GM19395 (cell line): Measurements from ENCODE around the gene DBH.

Experiments
- ATAC-seq: cut with Tn5 transposase; IDR thresholded peaks from one replicate; pipeline ENCODE4 v1.9.1; 2021; ENCODE audit warnings: mild to moderate bottlenecking, moderate library complexity; ENCODE audit not compliant: unreplicated experiment

Gene DBH

GRCh38 chr9:133641861-133642595, 5.9 kb downstream of the DBH start:
- ATAC-seq: no peak

GRCh38 chr9:133642708-133643361, 6.7 kb downstream of the DBH start:
- ATAC-seq: no peak

DNA sequence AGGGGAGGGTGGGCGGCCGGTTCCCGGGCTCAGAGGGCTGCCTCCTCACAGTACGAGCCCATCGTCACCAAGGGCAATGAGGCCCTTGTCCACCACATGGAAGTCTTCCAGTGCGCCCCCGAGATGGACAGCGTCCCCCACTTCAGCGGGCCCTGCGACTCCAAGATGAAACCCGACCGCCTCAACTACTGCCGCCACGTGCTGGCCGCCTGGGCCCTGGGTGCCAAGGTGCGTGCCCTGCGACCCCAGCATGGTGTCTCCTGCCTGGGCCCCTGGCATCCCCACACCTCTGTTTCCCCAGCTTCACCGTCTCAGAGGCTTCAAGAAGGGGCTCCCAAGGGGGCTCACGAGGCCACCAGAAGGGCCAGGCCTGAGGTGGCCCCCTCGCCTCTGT, 7.2 kb downstream of the DBH start:
- ATAC-seq: no peak

DNA sequence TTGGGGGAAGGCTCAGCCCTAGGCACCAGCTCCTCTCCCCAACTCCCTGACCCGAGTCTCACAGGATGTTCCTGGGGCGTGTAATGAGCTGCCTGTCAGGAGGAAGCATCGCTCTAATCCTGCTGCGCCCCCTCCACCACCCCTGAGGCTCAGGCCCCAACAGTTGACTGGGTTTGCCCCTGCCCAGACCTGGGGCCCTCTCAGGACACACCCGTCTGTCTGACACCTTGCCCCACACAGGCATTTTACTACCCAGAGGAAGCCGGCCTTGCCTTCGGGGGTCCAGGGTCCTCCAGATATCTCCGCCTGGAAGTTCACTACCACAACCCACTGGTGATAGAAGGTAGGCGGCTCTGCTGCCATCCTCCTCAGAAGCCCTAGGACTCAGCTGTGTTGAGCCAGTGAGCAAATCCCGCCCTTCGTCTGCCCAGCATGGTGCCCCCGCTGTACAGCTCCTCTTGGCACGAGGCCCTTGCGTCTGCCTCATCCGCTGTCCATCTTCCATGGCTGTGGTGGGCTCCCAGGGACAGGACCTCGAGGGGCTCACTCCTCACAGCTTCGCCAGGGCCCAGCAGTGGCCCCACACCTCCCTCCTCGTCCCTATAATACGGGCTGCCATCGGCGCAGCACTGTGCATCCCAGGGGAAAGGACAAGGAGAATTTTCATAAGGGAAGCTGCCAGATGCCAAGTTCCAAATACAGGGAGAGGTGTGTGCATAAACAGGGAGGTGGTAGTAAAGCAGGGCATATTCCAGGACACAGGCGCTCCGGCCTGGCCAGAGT, 8.0 kb downstream of the DBH start:
- ATAC-seq: no peak

DNA sequence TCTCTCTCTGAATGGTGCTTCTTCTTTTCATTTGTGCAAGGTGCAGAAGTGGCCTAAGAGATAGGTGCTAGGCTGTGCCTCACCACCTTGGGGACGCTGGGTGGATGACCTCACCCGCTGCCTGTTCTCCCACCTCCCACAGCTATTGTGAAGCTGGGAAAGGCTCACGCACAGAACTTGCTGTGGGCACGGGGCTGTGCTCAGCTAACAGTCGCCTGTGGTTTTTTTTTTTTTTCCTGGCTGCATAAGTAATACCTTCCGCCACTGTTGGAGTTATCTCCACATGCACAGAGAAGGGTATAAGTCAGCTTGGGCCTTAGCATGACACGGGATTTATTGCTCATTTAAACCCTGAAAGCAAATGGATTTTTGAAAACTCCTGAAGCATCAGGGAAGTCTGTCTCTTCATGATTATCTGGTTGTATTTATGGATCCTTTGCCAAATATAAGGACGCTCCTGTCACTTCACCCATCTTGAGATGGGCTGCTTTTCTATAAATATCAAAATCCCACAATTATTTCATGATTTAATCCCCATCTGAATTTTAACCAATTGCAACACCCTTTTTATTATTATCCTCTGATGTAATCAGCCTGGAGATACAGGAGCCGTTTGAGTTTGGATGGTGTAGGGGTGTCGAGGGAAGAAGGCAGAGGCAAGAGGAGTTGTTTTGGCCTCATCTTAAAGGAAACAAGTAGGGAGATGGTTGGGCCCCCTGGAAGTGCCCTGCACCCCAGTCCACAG, 9.0 kb downstream of the DBH start:
- ATAC-seq: no peak

GRCh38 chr9:133647148-133647547, 11.0 kb downstream of the DBH start:
- no peak for ATAC-seq

DNA sequence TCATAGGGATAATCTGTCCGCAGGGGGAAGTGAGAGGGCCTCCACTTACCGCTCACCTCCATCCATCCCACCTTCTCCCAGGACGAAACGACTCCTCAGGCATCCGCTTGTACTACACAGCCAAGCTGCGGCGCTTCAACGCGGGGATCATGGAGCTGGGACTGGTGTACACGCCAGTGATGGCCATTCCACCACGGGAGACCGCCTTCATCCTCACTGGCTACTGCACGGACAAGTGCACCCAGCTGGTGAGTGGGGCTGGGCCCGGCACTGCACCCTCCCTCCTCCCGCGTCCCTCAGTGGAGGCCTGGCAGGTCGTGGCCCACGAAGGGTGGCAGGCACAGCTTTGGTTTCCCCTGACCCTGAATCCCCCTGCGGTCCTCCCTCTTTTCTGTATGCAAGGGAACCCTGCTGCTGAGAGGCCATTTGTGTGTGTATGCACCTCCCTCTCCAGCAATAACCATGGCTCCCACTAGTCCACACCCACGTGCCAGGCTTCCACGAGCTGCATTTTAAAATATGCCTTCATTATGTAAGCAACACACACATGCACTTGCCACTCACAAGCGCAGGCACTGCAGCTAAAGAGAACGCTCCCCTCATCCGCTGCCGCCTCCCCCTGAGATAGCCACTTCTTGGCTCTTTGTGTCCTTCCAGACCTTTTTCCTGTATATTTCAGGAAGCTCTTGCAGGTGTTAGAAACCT, 11.8 kb downstream of the DBH start:
- no peak for ATAC-seq

GRCh38 chr9:133649194-133649593, 13.0 kb downstream of the DBH start:
- no peak for ATAC-seq

GRCh38 chr9:133650026-133650425, 13.9 kb downstream of the DBH start:
- ATAC-seq: no peak

DNA sequence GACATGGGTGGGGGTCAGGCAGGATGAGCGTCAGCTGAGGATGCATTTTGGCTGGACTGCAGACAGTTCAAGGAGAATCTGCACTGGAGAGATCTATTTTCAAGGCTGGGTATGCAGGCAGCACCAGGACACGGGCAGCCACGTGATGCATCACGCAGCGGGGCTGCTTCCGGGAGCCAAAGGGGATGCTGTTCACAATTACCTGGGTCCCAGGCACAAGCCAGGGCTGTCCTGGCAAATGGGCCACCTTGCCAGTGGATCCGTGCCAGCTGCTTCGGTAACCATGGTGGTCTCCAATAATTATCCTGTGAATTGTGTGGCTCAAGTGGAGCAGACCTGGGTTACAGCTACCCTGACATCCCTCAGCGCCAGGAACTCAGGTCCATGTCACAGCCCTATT, 17.5 kb downstream of the DBH start:
- ATAC-seq: no peak

DNA sequence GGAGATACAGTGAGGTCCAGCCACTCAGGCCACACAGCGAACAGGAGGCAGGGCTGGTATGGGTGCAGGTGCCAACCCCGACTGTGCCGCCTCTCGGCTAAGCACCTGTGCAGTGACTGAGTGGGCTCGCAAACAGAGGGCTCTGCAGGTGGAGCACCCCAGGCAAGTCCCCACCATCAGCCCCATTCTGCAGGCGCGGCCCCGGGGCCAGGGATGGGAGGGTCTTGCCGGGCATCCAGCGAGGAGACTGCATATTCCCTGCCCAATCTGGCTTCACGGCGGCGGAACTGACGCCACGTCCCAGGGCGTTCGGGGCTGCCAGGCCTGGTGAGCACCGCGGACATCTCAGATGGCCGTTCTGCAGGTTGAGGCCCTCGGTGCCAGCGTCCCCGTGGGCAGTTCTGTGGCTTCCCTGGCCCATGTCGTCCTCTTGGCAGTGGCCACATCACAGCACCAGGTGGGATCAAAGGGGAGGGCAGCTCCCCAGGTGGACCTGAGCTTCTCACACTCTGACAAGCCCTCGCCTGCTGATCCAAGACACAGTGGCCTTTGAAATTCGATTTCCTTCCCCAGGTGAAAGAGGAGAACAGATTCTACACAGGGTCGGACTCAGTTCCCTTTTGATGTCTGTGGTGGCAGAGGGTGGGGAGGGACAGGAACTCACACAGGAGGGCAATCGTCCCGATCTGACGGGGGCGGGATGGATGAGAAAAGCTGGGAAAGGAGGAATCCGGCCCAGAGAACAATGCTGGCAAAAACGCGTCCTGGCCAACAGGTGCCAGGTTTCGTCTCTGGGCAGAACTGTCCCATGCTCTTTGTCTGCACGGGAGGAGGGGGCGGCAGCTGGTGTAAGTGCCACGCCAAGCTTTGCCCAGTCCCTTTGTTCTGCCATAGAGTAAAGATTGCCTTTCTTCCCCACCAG, 18.8 kb downstream of the DBH start:
- ATAC-seq: no peak

GRCh38 chr9:133655701-133656100, 19.5 kb downstream of the DBH start:
- ATAC-seq: no peak

DNA sequence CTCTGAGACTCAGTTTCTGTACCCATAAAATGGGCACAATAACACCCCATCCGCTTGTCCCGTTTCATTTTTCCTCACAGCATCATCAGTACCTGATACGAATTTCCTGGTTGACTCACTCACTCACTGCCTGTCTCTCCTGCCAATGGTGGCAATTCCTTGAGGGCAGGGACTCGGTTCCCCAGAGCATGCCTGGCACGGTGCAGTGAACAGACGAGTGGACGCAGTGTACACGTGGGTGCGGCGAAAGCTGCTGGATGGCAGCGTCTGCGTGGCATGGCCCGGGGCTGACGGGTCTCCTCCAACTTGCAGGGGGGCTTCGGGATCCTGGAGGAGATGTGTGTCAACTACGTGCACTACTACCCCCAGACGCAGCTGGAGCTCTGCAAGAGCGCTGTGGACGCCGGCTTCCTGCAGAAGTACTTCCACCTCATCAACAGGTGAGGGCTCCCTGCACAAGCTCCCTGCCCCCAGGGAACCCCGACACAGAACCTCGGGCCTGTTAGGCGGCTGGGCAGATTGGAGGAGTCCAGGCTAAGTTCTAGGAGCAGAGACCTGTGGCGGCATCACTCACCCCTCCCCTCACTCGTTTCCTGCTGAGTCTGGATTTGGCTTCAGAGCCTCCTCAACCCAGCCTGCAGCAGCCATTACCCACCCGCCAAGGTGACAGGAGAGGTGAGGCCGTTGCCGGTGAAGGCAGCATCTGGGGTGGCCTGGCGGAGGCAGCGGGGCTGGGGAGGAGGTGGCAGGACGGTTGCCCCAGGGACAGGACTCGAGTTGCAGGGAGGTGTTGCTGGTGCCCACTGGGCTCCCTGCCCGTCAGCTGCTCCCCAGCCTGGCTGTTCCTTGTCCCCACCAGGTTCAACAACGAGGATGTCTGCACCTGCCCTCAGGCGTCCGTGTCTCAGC, 20.3 kb downstream of the DBH start:
- no peak for ATAC-seq

DNA sequence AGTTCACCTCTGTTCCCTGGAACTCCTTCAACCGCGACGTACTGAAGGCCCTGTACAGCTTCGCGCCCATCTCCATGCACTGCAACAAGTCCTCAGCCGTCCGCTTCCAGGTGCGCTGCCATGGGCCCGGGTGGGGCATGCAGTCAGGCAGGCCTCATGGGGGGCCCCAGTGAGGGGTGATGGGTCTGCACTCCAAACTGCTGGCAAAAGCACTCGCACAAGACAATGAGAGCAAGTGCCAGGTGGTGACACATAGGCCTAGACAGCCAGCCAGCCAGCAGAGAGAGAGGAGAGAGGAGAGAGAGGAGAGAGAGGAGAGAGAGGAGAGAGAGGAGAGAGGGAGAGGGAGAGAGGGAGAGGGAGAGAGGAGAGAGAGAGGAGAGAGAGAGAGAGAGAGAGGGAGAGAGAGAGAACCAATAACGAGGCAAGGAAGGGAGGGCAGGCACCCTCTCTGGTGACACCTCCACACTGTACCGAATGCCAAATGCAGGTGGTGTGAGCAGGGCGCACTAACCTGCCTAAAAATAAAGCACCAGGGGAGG, 21.0 kb downstream of the DBH start:
- ATAC-seq: no peak

GRCh38 chr9:133658442-133659431, 22.6 kb downstream of the DBH start:
- no peak for ATAC-seq

DNA sequence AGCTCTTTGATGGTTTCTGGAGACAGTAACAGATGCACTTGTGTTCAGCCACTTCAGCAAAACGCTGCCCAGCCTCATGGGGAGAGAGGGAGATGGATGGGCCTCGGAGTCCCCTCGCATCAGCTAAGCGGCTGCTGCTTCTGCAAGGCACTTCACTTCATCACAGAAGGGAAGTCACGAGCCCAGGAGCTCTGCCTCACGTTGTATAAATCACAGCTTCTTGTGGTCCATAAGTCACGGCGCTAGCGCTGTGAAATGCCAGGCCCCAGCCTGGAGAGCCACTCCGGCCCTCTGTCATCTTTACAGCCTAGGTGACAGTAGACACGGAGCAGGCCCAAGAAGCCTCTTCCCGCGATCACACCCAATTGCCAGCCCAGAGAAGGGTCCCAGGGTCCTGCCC, 23.4 kb downstream of the DBH start:
- no peak for ATAC-seq
